GM18519 (cell line): ENCODE data around the gene CDH15.

ENCODE experiments used
- ATAC-seq: cut with Tn5 transposase; IDR thresholded peaks from one replicate; pipeline ENCODE4 v1.9.1; 2021; ENCODE audit warnings: mild to moderate bottlenecking, moderate library complexity; ENCODE audit not compliant: unreplicated experiment, low FRiP score

CDH15 gene

DNA sequence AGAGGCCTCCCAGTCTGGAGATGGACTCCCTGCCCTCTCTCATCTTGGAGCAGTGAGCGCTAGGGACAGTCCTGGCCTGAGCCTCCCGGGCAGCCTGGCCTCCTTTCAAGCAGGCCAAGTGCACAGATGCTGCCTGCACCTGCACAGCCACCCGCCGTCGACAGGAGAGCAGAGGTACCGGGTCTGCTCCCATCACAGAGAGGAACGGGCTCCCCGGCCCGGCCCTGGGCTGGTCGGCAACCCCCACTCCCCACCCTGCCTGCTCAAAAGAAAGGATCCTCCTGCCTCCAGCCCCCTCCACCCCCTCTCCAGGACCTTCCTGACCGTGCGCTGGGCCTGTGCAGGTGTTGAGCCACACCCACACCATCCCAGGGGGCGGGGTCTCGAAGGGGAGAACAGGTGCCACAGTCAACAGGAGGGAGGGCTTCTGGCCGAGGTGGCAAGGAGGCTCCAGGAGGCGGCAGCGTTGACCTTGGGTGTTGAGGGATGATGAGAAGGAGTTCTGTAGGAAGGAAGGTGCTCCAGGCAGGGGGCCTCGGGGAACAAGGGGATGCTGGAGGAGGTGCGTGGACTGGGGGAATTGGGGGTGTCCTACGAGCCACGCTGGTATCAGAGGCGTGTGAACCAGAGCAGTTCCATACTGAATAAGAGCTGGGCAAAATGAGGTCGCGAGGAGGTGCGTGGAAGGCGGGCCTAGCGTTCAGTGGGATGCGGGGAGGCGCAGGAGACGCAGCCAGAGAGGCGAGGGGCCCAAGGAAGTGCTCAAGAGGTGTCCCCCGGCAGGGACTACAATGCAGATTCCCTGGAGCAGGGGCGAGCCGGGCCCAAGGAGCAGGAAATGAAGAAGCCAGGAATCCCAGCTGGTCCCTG is 967 bp upstream of the CDH15 start:
- ATAC-seq, result no peak

DNA sequence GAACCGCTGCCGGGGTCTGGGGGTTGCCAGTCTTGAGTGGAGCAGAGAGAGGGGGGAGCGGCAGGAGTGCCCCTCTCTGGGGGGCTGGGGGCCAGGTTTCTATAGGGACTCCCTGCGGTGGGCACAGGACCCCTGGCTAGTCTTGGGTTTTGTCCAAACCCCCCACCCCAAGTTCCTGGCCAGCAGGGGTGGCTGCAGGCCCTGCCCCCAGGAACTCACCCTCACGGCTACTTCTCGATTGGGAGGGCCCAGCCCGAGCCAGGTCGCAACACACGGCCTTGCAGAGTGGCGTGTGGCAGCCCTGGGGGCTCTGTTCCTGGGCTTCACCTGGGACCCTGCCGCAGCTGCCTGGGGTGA is 601 bp downstream of the CDH15 start:
- ATAC-seq, result no peak

DNA sequence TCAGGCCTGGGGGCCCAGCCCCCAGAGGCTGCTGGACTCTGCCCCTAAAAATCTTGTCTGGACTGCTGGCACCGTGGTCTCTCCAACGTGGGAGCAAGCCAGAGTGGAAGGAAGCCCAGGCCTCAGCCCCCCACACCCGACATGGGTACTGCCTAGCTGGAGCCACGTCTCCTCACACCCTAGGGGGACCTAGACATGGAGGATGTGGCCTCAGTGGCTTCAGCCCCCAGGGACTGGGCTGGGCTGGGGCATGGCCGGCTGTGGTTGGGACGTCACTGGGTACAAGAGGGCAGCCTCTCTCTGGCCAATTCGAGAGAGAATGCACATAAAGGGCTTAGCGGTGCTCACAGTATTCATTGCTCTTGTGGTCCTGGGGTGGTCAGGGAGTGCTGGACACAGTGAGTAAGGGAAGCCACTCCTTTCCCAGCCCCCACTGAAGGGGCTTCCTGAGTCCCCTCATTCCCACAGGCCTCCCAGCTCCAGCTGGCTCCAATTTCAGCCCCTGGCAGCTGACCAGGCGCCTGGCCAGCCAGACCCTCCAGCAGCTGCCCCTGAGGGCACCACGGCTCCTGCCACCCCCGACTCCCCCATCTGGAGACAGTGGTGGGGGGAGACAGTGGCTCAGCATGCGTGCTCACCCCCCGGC is 1.1 kb downstream of the CDH15 start:
- ATAC-seq, result no peak

DNA sequence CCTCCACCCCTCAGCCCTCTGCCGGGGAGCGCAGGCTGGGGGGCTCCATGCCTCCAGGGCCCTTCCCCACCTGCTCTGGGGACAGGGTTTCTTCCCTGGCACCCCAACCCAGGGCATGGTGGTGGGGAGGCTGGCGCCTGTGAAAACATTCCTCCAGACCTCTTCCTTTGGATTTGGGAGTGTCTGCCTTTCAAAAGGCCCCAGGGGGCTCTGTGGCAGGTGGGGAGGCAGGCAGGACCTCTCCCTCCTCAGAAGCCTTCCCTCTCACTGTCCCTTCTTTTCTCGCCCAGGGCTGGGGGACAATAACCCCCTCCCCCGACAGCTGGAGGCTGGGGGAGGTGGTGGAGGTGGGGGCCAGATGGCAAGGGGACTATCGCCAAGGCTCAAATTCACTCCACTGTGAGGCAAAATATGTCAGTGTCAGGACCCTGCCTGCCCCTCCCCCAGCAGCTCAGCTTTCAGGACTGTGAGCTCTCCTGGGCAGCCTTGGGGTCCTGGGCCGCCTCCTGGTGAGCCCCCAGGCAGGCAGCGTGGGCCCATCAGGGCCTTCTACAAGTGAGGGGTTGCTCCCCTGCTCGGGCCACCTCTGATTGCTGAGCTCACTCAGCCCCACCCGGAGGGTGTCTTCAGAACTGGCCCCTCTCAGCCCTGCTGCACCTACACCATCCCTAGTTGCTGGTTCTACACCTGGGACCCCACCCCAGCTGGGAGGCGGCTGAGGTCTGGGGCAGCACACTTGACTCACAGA is 1.8 kb downstream of the CDH15 start:
- ATAC-seq, result no peak

DNA sequence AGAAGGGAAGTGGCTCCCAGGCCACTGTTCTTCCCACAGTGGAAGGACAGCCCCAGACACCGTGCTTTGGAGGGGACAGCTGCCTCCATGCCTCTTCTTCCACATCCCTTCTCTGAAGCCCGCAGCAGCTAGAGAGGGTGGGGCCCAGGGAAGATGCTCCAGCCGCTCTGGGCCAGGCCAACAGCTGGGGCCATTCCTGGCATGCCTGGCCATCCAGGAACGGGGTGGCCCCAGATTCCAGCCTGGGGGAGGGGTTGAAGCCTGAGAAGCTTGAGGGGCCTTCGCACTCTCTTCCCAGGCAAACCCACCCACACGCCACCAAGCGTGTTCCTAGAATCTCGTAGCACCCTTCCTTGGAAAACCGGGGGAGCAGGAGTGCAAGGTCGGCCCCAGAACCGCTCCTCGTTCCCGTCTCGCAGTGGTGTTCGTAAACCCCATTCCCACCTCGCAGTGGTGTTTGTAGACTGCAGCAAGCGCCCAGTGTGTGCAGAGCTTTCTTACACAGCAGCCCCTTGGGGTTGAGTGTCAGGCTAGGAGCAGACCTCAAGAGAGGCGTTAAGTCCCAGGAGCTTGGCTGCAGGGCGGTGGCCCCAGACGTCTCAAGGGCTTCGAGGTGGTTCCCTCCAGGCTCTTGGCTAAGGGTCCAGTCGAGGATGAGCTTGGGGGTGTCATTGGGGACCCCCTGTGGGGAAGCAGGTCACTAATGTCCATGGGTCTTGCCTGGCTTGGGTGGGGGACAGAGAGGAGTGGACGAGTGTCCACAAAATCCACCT is 2.7 kb downstream of the CDH15 start:
- no peak for ATAC-seq

DNA sequence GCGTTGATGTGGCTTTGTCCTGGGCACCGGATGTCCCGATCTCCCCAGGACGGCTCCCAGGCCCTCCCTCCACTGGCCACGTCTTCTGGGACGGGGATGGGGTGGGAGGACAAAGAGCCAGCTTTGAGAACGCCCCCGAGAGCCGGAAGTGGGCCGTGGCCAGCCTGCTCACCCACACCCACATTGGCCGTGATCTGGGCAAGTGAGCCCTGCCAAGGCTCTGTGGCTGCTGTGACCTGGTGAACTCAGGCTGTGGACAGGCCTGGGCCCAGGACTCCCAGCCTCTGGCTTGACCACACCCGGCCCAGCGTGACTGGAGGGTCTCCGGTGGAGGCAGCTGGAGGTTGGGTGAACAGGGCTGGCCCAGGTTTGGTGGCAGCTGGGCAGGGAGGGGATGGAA is 3.3 kb downstream of the CDH15 start:
- ATAC-seq, result no peak

DNA sequence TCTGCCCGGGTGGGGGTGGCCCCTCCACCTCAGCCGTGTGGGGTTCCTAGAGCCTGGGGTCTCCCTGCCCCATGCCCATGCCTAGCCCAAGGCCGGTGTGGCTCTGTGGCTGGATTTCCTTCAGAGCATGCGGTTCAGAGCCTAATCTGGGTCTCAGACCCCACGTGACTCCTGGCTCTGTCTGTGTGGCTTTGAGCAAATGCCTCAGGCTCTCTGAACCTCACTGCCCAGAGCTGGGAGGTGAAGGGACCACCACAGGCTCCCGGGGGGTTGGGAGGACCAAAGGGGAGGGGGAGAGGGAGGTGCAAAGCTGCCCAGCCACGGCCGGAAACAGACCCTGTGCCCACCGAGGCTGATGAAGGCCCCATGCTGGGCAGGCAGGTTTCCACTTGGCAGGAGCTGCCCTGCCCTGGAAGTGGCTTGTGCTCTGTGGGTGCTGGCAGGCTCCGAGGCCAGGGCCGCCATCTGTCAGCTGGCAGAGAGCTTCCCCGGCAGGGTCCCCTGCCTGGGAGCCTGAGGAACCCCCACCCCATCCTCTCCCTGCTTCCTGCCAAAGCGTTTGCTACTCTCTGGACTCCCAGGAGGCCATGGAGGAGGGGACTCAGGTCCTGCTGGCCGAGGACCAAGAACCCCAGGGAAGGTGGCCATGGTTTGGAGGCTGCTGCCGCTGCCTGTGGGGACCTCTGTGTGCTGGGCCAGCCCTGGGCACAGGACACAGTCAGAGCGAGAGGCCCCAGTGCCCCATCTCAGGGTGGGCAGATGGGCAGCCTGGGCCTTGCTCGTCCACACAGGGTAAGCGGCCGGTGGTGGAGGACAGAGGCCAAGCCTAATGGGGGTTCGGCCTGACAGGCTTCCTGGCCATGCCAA is 4.0 kb downstream of the CDH15 start:
- no peak for ATAC-seq

DNA sequence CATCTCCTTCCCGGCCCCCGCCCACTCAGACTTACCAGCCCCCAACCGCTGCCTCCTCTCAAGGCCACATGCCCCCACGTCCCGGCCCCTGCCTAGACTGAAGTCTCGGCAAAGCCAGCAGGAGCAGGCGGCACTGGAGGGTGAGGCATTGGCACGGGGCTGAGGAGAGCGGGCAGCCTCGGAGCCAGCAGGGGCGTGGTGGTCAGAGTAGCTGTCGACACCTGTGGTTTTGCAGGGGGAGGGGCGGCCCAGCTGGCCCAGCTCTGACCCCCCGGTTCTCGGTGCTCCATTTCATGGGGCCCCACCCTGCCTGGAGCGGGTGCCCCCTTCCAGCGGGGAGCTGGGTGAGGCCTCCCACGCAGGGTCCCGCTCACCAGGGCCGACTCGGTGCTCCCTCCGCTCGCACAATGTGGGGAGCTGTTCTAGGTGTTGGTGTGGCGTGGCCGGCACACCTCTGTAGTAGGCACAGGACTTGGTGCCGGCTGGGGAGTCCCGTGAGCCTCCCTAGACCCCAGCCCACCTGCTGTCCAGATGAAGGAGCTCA is 4.7 kb downstream of the CDH15 start:
- ATAC-seq, result no peak

DNA sequence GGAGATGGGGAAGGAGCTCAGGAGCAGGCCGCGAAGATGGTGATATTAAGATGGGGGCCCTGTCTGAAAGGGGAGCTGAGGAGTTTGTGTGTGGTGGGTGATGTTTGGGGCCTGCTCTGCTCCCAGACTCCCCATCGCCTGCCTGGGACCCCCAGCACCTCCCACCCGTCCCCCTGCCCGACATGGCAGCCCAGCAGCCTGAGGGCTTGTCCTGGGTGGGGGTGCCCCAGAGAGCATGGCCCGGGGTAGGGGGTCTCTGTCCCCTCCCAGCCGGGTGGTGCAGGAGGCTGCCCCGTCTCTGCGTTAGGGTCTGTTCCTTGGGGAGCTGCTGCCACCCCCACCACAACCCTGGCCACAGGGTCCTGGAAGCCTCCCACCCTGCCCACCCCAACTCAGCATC is 5.2 kb downstream of the CDH15 start:
- no peak for ATAC-seq

DNA sequence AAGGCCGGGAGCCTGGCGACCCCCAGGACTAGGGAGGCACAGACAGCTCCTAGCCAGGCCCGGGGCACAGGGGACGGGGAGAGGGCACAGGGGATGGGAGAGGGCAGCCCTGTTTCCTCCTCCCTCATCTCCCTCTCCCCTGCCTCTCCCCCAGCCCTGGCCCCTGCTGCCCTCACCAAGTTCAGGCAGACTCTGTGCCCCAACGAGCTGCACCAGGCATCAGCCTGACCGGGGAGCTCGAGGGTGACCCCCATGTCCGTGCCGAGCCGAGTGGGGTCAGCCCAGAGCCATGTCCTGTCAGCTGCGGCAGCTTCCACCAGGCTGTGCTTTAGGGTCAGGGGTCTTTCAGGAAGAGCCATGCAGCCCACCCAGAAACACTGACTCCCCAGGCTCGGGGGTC is 6.0 kb downstream of the CDH15 start:
- ATAC-seq, result no peak

DNA sequence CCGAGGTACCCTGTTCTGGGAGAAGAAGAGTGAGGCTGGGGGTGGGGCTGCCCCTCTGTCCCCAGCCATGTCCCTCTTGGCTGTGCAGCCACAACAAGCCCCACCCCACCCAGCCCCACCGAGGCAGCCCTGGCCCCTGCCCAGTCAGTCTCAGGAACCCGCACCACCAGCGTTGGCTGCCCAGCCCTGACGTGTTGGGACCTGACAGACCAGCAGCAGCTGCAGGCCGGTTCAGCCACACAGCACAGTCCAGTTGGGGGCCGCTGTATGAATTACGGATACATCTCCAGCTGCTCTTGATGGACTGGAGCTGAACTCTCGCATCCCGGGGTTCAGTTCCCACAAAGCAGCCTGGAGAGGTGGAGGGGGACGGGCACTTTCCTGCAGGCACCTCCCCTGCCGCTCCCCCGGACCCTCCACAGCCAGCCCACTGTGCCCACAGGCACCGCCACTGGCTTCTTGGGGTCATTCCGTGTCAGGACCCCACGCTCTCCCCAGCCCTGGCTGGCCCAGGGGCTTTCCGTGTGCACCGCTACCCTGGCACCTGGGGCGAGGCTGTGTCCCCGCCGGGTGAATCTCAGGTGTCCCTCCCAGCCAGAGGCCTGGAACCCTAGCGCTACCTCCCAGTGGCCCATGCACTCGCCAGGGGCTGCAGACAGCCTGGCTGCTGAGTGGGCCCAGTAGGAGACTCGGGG is 7.1 kb downstream of the CDH15 start:
- no peak for ATAC-seq

DNA sequence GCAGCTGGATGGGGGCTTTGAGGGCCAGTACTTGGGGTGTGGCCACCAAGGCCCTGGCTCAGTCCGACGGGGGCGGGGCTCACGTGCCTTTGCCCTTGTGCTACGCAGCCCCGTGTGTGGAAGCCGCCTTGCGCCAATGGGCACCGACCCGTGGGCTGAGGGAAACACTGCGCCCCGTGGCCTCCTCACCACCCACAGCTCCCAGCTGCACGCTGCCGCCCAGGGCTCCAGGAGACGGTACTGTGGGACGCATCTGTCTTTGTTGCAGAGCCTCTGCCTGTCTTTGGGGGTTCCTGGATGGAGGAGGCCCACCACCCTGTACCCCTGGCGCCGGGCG is 7.6 kb downstream of the CDH15 start:
- ATAC-seq, result no peak

DNA sequence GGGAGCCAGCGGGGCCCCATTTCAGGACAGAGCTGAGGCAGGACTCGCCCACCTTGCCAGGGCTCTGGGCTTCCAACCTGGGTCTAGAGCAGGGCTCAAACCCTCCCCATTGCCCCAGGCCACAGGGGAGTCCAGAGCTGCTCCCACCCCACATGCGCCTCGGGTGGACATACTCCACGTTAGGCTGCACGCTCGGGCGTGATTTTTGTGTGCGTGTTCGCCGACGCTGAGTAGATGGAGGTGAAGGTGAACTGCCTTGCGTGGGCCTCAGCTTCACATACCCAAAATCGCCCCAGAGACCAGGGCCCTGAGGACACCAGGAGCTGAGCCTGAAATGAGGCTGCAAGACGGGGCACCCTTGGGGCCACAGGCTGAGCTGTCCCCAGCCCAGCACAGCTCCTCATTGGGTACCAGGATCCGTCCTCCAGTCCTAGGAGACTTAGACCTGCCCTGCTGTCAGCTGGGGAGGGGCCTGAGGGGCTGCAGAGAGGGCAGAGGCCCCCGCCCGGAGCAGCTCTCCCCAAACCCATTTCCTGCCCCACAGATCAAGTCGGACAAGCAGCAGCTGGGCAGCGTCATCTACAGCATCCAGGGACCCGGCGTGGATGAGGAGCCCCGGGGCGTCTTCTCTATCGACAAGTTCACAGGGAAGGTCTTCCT is 8.2 kb downstream of the CDH15 start:
- no peak for ATAC-seq

DNA sequence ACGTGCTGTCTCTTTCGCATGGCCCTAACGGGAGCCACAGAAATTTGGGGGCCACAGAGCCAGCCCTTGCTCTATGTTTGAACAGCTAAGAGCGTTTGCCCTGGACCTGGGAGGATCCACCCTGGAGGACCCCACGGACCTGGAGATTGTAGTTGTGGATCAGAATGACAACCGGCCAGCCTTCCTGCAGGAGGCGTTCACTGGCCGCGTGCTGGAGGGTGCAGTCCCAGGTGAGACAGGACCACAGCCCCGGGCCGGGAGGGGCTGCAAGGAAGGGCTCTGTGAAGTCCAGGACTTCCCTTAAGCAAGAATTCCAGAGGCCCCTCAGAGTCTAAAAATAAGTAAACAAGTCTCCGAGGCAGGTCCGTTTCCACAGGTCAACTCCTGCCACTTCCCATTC is 11.9 kb downstream of the CDH15 start:
- ATAC-seq, result no peak

DNA sequence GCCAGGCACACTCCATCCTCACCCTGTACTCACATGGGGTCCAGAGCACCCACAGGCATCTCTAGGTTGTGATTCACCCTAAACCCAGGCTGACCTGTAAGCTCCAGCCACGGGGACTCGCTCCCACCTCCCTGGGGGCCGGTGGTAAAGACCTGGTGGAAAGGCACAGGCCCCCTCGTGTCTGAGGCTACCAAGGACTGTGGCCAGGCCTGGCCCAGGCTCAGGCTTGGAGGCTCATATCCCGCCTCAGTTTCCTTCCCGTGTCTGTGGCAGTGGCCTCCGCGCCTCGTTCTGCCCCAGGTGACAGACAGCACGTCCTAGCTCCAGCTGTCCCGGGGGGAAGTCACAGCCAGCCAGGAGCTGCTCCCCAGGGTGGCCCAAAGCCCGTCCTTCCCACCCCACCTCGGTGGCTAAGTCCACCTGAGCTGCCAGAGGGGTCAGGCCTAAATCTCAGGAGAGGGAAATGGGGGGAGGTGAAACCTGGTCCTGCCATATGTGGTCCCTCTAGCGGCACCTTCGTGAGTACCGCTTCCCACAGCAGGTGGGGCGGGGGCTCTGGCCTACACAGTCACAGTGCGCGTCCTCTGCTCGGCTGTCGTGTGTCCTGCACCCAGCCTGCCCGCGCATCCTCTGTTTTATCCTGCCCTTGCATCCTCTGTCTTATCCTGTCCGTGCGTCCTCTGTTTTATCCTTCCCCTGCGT is 12.6 kb downstream of the CDH15 start:
- ATAC-seq, result no peak

DNA sequence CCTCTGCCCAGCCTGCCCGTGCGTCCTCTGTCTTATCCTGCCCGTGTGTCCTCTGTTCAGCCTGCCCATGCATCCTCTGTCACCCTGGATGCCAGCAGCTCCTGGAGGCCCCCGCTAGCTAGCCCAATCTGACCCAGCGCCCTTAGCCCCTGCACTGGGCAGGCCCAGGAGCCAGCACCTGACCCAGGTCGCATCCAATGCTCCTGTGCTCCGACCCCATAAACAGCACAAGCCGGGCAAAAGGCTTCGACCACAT is 13.1 kb downstream of the CDH15 start:
- ATAC-seq, result no peak

DNA sequence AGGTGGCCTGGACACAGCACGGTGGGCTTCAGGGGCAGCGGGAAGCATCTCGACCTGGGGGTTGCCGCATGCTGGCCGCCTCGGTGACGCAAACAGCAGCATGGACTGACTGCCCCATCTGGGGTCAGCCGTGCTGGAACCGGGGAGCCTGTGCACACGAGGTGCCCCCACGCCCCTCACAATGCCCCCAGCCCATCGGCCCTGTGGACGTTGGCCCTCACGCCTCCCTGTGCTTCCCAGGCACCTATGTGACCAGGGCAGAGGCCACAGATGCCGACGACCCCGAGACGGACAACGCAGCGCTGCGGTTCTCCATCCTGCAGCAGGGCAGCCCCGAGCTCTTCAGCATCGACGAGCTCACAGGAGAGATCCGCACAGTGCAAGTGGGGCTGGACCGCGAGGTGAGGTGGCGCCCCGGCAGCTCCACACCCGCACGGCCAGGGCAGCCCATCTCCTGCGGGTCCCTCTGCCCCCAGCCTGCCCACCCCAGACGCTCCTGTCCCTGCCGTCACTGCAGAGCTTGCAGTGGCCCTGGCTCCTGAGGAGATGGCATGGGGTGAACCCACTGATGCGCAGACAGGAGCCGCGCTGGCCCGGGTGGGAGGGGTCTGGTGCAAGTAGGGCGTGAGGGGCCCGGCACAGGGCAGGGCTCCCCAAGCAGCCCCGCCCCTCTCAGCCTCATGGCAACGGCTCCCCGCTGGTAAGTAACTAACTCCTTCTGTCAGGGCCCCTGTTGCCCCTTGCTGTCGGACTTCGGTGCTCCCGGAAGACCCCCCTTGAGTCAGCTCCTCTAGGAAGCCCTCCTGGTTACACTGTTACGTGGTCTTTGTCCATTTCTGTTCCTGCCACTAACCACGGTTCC is 13.6 kb downstream of the CDH15 start:
- ATAC-seq, result no peak
